K562 (cell line): Measurements from ENCODE around the gene HMOX1. TPM values are rescaled to one million over a fixed set of nuclear protein-coding genes. Genes with fewer than 3 reads are reported as not detected.

ENCODE experiments used
- ATAC-seq: fragments of 200-7000 bp; cut with Tn5 transposase; 3 replicates; pipeline ENCODE4 v1.9.1; 2020; ENCODE audit warnings: moderate library complexity
- BruUV-seq: library from RNA; stranded (reverse); fragments of 400-500 nt; replicated peaks from 2 replicates; lab custom pipeline; 2021; lab: Mats Ljungman, UMichigan
- CTCF ChIA-PET: fragments of 300-600 bp; formaldehyde crosslinking; extraction: SDS; loops from one replicate; lab custom pipeline; 2021; ENCODE audit warnings: low intra/inter-chr PET ratio; lab: Yijun Ruan, JAX
- POLR2A ChIA-PET: fragments of 300-600, 350-650 bp; sonication (Branson Sonifier 250); formaldehyde crosslinking; extraction: SDS; loops from one replicate; lab custom pipeline; 2021; ENCODE audit warnings: antibody characterized with exemption, inconsistent platforms; lab: Yijun Ruan, JAX
- DNase-seq, 4 experiments: peaks; one replicate each; pipeline versions ENCODE4 v3.0.0 to v3.0.0-alpha.2; 2011 to 2018; ENCODE audit warnings: low spot score in 3 of 4, mixed read lengths in 3 of 4; ENCODE audit errors: extremely low read depth in 1 of 4
- FAIRE-seq: peaks from 2 replicates; lab custom pipeline; 2011; peaks lifted over from hg19 to GRCh38; lab: Jason Lieb, UNC
- H2AFZ ChIP-seq: 2 replicates; pipeline ENCODE4 v1.6.0; 2011; ENCODE audit warnings: low read depth, low read length, control low read depth, inconsistent platforms
- H3K27ac ChIP-seq: fragments of 200-600 bp; 3 replicates; pipeline ENCODE4 v1.8.0; 2011; ENCODE audit warnings: low read depth, mild to moderate bottlenecking, control low read depth, inconsistent platforms, low read length, moderate library complexity, mixed read lengths; ENCODE audit errors: extremely low read depth
- H3K27me3 ChIP-seq, 2 experiments: fragments of 300-600 bp in 1 of 2; 2 replicates in 1 of 2; 3 replicates in 1 of 2; pipeline versions ENCODE4 v1.6.0 to v1.8.0; 2011; ENCODE audit warnings: inconsistent platforms in 2 of 2, low read length in 2 of 2, mild to moderate bottlenecking in 1 of 2, mixed read lengths in 1 of 2, moderate library complexity in 1 of 2; ENCODE audit not compliant: control insufficient read depth in 2 of 2, insufficient read depth in 2 of 2
- H3K36me3 ChIP-seq: fragments of 300-600 bp; 3 replicates; pipeline ENCODE4 v1.8.0; 2011; ENCODE audit warnings: mild to moderate bottlenecking, low read length, inconsistent platforms; ENCODE audit not compliant: control insufficient read depth, insufficient read depth
- H3K4me1 ChIP-seq, 2 experiments: fragments of 200-600 bp in 1 of 2; replicated peaks in 1 of 2; 2 replicates in 1 of 2; 3 replicates in 1 of 2; pipeline versions ENCODE4 v1.5.1 to v1.8.0; 2011; ENCODE audit warnings: inconsistent platforms in 2 of 2, low read length in 2 of 2, mild to moderate bottlenecking in 1 of 2, mixed read lengths in 1 of 2, moderate library complexity in 1 of 2; ENCODE audit not compliant: control insufficient read depth in 2 of 2, insufficient read depth in 2 of 2
- H3K4me2 ChIP-seq: 2 replicates; pipeline ENCODE4 v1.6.1; 2011; ENCODE audit warnings: low read length, control low read depth, inconsistent platforms, mixed read lengths; ENCODE audit not compliant: insufficient read depth
- H3K4me3 ChIP-seq: fragments of 200-600 bp; sonication (generic), shearing (Covaris generic); 2 replicates; pipeline ENCODE4 v1.5.1; 2016; ENCODE audit warnings: control low read depth, inconsistent platforms
- H3K79me2 ChIP-seq: fragments of 200-600 bp; 3 replicates; pipeline ENCODE4 v1.8.0; 2011; ENCODE audit warnings: low read length, inconsistent platforms; ENCODE audit not compliant: control insufficient read depth, insufficient read depth
- H3K9ac ChIP-seq, 2 experiments: 2 replicates each; pipeline versions ENCODE4 v1.6.0 to v1.6.1; 2011; ENCODE audit warnings: low read depth in 2 of 2, low read length in 2 of 2, control low read depth in 1 of 2, inconsistent platforms in 1 of 2, mild to moderate bottlenecking in 1 of 2, mixed read lengths in 1 of 2; ENCODE audit not compliant: insufficient read depth in 1 of 2
- H3K9me1 ChIP-seq: one replicate; pipeline ENCODE4 v1.6.0; 2011; ENCODE audit warnings: inconsistent platforms, mild to moderate bottlenecking, low read length, moderate library complexity; ENCODE audit not compliant: control insufficient read depth, insufficient read depth
- H3K9me3 ChIP-seq: replicated peaks from 2 replicates; pipeline ENCODE4 v1.5.1; 2011; ENCODE audit warnings: low read depth, low read length, inconsistent platforms; ENCODE audit not compliant: control insufficient read depth, insufficient read depth
- H4K20me1 ChIP-seq: replicated peaks from 2 replicates; pipeline ENCODE4 v1.6.1; 2011; ENCODE audit warnings: low read length, inconsistent platforms, mixed read lengths; ENCODE audit not compliant: control insufficient read depth, insufficient read depth
- BACH1 ChIP-seq: fragments of 200-800 bp; sonication (Bioruptor generic); IDR thresholded peaks from 2 replicates; pipeline ENCODE4 v1.6.1; 2016; ENCODE audit warnings: missing genetic modification characterization, missing compliant biosample characterization
- BRD4 ChIP-seq: fragments of 200-600 bp; sonication (generic); IDR thresholded peaks from 2 replicates; pipeline ENCODE4 v1.6.1; 2017; ENCODE audit warnings: inconsistent platforms
- DACH1 ChIP-seq: fragments of 450-650 bp; IDR thresholded peaks from 2 replicates; pipeline ENCODE4 v1.6.1; 2018; ENCODE audit not compliant: partially characterized antibody
- GMEB1 ChIP-seq: fragments of 250-450 bp; sonication (Bioruptor Pico); IDR thresholded peaks from 2 replicates; pipeline ENCODE4 v1.4.0; 2020; ENCODE audit warnings: mild to moderate bottlenecking
- HOMEZ ChIP-seq: fragments of 250-450 bp; sonication (Bioruptor Pico); IDR thresholded peaks from 2 replicates; pipeline ENCODE4 v1.4.0; 2020; ENCODE audit warnings: mild to moderate bottlenecking, moderate library complexity
- KDM2B ChIP-seq: fragments of 250-450 bp; sonication (Bioruptor Pico); IDR thresholded peaks from 2 replicates; pipeline ENCODE4 v1.8.0; 2021; ENCODE audit warnings: mild to moderate bottlenecking, moderate library complexity
- L3MBTL2 ChIP-seq: fragments of 450-650 bp; IDR thresholded peaks from 2 replicates; pipeline ENCODE4 v1.6.1; 2016; ENCODE audit warnings: mild to moderate bottlenecking, moderate library complexity
- NCOA4 ChIP-seq: fragments of 450-650 bp; IDR thresholded peaks from 2 replicates; pipeline ENCODE4 v1.6.1; 2018; ENCODE audit warnings: mild to moderate bottlenecking; ENCODE audit not compliant: partially characterized antibody
- PHF20 ChIP-seq: fragments of 450-650 bp; IDR thresholded peaks from 2 replicates; pipeline ENCODE4 v1.6.1; 2018; ENCODE audit not compliant: partially characterized antibody
- POLR2B ChIP-seq: fragments of 450-650 bp; IDR thresholded peaks from 2 replicates; pipeline ENCODE4 v1.6.1; 2018; ENCODE audit warnings: low read depth; ENCODE audit not compliant: partially characterized antibody
- SAFB ChIP-seq: fragments of 200-400 bp; formaldehyde crosslinking; IDR thresholded peaks from 2 replicates; pipeline ENCODE4 v1.6.1; 2017; ENCODE audit warnings: low read depth, low read length, borderline replicate concordance
- SIX5 ChIP-seq, 2 experiments: IDR thresholded peaks; 2 replicates each; pipeline ENCODE4 v1.6.1; 2011; ENCODE audit warnings: low read length in 2 of 2, borderline replicate concordance in 1 of 2, low read depth in 1 of 2, mild to moderate bottlenecking in 1 of 2, moderate library complexity in 1 of 2; ENCODE audit not compliant: insufficient read depth in 1 of 2
- XRCC5 ChIP-seq: fragments of 200-400 bp; formaldehyde crosslinking; IDR thresholded peaks from 2 replicates; pipeline ENCODE4 v1.6.1; 2017; ENCODE audit warnings: low read depth, mild to moderate bottlenecking, low read length
- ZNF217 ChIP-seq: sonication (generic); formaldehyde crosslinking; IDR thresholded peaks from 2 replicates; pipeline ENCODE4 v1.8.0; 2022; ENCODE audit warnings: mild to moderate bottlenecking, missing genetic modification reagents
- ZNF696 ChIP-seq: fragments of 250-450 bp; sonication (Bioruptor Pico); conservative IDR thresholded peaks from 2 replicates; pipeline ENCODE4 v1.4.0; 2020; ENCODE audit warnings: mild to moderate bottlenecking, moderate library complexity
- whole genome bisulfite sequencing: fragments of 100-300 bp; shearing (Covaris generic); methylation state at CpG from one replicate; pipeline ENCODE4 v1.1.6; 2016; ENCODE audit warnings: low coverage, mixed read lengths; ENCODE audit not compliant: insufficient coverage; ENCODE audit errors: missing lambda C conversion rate; 5-methylcytosine and 5-hydroxymethylcytosine counted together
- in situ Hi-C: fragments of 300-500 bp; cut with MboI; formaldehyde crosslinking; loops from 4 replicates; pipeline ENCODE4 v1.15.0; 2018; ENCODE audit warnings: inconsistent platforms, mixed read lengths
- intact Hi-C: fragments of 100-400 bp; cut with micrococcal nuclease; formaldehyde crosslinking; loops from 2 replicates; pipeline ENCODE4 v1.14.2; 2022
- polyA plus RNA-seq, 8 experiments: library from polyadenylated mRNA; depleted of rRNA in 4 of 8; stranded (reverse) in 5 of 8; unstranded in 3 of 8; fragments of >200 nt; fragmentation: Nextera tagmentation in 2 of 8; fragmentation: Illumina TruSeq in 1 of 8; extraction: Ambion mirVana in 2 of 8; extraction: Trizol in 1 of 8; gene quantifications; 2 replicates each; pipeline versions ENCODE4 v1.2.1 to v1.2.3, GENCODE V29; 2011 to 2014; ENCODE audit warnings: inconsistent platforms in 1 of 8, missing spikeins in 1 of 8
- total RNA-seq, 7 experiments: library from RNA; depleted of rRNA in 6 of 7; stranded (reverse); fragments of >200 nt in 6 of 7; fragmentation: Illumina TruSeq in 2 of 7; extraction: Trizol in 2 of 7; gene quantifications; 2 replicates each; pipeline versions ENCODE4 v1.2.1 to v1.2.3, GENCODE V29; 2011 to 2021; ENCODE audit warnings: low replicate concordance in 1 of 7

The HMOX1 gene
- total and polyA plus RNA-seq, 9 of the 15 experiments (the other 6 are each of a cell fraction or from before 2014, with no cell fraction given): not detected

DNA sequence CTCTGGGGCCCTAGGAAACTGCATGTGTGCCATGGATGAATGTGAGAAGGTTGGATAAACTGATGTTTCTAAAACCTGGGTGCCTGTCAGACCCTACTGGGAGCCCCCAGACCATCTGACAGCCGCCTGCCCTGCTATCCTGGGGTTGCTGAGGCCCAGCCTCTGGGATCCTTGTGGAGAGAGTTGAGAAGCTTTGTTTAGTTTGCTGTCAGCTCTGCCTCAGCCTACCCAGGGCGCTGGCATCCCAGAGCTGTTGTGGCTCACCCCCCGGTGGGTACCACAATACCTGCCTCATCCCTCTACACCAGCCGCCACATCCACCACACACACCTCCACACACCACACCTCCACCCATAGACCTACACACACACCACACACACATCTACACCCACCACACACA lies 38.5 kb upstream of the HMOX1 start:
- ChIA-PET CTCF (no interaction called here), POLR2A (no interaction called here)
- 88% methylated on average over 3 of the region's 4 CpGs for WGBS
- no peaks in the 10 kb centered on the region for H3K79me2 ChIP-seq
- TF ChIP-seq BACH1 (no peak), ZNF217 (CRISPR knock-in tag) (no peak), SAFB (no peak), SIX5 (IDR thresholded peaks at IDR 0.05; ENCODE audit: borderline replicate concordance in 1 of 2, insufficient read depth in 1 of 2, low read depth in 1 of 2, low read length in 2 of 2) (no peak), KDM2B (CRISPR knock-in tag) (no peak), GMEB1 (no peak), ZNF696 (CRISPR knock-in tag) (no peak), HOMEZ (no peak), L3MBTL2 (no peak), NCOA4 (no peak), BRD4 (no peak), DACH1 (no peak), XRCC5 (no peak), PHF20 (no peak), POLR2B (no peak)
- intact Hi-C loops: no loop called here
- H3K27me3 ChIP-seq: no peaks in the 10 kb centered on the region
- in situ Hi-C loops: no loop called here
- no peaks in the 10 kb centered on the region for H3K9me3 ChIP-seq
- H3K9ac ChIP-seq: no peak overlapping the region; a peak in 1 of 4 replicates
- BruUV-seq: no TSS peak
- H3K36me3 ChIP-seq: peaks cover 3% of the 10 kb centered on the region; the same call in 1 of the 3 replicates
- H3K4me1 ChIP-seq: peaks cover 0 to 5% of the 10 kb centered on the region in 2 experiments; a peak in 1 of 5 replicates
- no peak overlapping the region for H3K4me2 ChIP-seq
- no peak for ATAC-seq
- H3K27ac ChIP-seq: no peak overlapping the region
- no peaks in the 10 kb centered on the region for H3K9me1 ChIP-seq
- H4K20me1 ChIP-seq: no peaks in the 10 kb centered on the region
- no peak for DNase-seq
- no peak overlapping the region for H2AFZ ChIP-seq
- no peak for FAIRE-seq
- no peak overlapping the region for H3K4me3 ChIP-seq
